ENCODE measurements around the gene UTP11. TPM values are rescaled to one million over a fixed set of nuclear protein-coding genes. Genes with fewer than 3 reads are reported as not detected.

UTP11 gene
- polyA plus RNA-seq, 1 donor from 2014 or later = 144 TPM

DNA sequence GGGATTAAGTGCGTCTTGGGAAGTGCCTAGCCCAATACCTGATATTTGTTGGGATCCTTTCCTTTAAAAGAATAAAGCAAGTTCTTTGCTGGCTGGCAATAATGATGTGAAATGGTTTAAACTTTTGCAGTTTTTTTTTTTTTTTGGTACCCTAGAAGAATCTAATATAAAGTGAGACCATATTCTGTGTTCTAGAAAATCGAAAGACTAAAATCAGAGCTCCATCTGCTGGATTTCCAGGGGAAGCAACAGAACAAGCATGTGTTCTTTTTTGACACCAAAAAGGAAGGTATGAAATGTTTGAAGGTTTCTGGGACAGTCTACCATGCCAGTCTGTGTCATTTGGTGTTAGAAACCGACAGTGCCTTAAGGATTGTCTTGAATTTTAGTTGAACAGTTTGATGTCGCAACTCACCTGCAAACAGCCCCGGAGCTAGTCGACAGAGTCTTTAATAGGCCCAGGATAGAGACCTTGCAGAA lies 6.4 kb downstream of the UTP11 start:
- H3K4me2 ChIP-seq (ENCODE audit: low read length) = no peak overlapping the region
- no peak overlapping the region for H3K27ac ChIP-seq (ENCODE audit: low read length)
- no peaks in the 10 kb centered on the region for H3K9me2 ChIP-seq (ENCODE audit: insufficient read depth, low read length)
- TF ChIP-seq EP300 (conservative IDR thresholded peaks at IDR 0.05; ENCODE audit: poor library complexity, severe bottlenecking) = no peak
- TF ChIP-seq SMC3 (conservative IDR thresholded peaks at IDR 0.05; ENCODE audit: poor library complexity) = peak; percentile 74
- TF ChIP-seq TAF1 (IDR thresholded peaks at IDR 0.05; ENCODE audit: low read depth) = no peak
- TF ChIP-seq EZH2 (IDR thresholded peaks at IDR 0.05; ENCODE audit: borderline replicate concordance, insufficient read depth, low read length, poor library complexity, severe bottlenecking) = no peak
- TF ChIP-seq, protein P1, sequence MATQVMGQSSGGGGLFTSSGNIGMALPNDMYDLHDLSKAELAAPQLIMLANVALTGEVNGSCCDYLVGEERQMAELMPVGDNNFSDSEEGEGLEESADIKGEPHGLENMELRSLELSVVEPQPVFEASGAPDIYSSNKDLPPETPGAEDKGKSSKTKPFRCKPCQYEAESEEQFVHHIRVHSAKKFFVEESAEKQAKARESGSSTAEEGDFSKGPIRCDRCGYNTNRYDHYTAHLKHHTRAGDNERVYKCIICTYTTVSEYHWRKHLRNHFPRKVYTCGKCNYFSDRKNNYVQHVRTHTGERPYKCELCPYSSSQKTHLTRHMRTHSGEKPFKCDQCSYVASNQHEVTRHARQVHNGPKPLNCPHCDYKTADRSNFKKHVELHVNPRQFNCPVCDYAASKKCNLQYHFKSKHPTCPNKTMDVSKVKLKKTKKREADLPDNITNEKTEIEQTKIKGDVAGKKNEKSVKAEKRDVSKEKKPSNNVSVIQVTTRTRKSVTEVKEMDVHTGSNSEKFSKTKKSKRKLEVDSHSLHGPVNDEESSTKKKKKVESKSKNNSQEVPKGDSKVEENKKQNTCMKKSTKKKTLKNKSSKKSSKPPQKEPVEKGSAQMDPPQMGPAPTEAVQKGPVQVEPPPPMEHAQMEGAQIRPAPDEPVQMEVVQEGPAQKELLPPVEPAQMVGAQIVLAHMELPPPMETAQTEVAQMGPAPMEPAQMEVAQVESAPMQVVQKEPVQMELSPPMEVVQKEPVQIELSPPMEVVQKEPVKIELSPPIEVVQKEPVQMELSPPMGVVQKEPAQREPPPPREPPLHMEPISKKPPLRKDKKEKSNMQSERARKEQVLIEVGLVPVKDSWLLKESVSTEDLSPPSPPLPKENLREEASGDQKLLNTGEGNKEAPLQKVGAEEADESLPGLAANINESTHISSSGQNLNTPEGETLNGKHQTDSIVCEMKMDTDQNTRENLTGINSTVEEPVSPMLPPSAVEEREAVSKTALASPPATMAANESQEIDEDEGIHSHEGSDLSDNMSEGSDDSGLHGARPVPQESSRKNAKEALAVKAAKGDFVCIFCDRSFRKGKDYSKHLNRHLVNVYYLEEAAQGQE (IDR thresholded peaks at IDR 0.05; ENCODE audit: borderline replicate concordance) = no peak
- TF ChIP-seq, protein P2, sequence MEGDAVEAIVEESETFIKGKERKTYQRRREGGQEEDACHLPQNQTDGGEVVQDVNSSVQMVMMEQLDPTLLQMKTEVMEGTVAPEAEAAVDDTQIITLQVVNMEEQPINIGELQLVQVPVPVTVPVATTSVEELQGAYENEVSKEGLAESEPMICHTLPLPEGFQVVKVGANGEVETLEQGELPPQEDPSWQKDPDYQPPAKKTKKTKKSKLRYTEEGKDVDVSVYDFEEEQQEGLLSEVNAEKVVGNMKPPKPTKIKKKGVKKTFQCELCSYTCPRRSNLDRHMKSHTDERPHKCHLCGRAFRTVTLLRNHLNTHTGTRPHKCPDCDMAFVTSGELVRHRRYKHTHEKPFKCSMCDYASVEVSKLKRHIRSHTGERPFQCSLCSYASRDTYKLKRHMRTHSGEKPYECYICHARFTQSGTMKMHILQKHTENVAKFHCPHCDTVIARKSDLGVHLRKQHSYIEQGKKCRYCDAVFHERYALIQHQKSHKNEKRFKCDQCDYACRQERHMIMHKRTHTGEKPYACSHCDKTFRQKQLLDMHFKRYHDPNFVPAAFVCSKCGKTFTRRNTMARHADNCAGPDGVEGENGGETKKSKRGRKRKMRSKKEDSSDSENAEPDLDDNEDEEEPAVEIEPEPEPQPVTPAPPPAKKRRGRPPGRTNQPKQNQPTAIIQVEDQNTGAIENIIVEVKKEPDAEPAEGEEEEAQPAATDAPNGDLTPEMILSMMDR (IDR thresholded peaks at IDR 0.05; ENCODE audit: poor library complexity, severe bottlenecking) = peak; percentile 74
- peak; percentile 16 for TF ChIP-seq MXI1 (conservative IDR thresholded peaks at IDR 0.05; ENCODE audit: poor library complexity, severe bottlenecking)
- no peak for TF ChIP-seq POLR2AphosphoS5 (IDR thresholded peaks at IDR 0.05)
- TF ChIP-seq RAD21 (conservative IDR thresholded peaks at IDR 0.05) = peak; percentile 67
- H3K4me3 ChIP-seq (ENCODE audit: low read length) = no peak overlapping the region
- H4K20me1 ChIP-seq (ENCODE audit: insufficient read depth) = no peaks in the 10 kb centered on the region
- H3K36me3 ChIP-seq (ENCODE audit: insufficient read depth, low read length) = peaks cover 4% of the 10 kb centered on the region
- H2AFZ ChIP-seq (ENCODE audit: low read depth, low read length) = no peak overlapping the region
- no peak overlapping the region for H3K9ac ChIP-seq (ENCODE audit: low read length)
- no peaks in the 10 kb centered on the region for H3K27me3 ChIP-seq (ENCODE audit: insufficient read depth, low read depth, low read length)
- no peaks in the 10 kb centered on the region for H3K9me3 ChIP-seq (ENCODE audit: low read length)
- no peaks in the 10 kb centered on the region for H3F3A ChIP-seq (ENCODE audit: insufficient read depth, low read length, poor library complexity, severe bottlenecking)
- H3K79me2 ChIP-seq (replicated peaks; ENCODE audit: insufficient read depth, low read length) = peaks cover 12% of the 10 kb centered on the region

DNA sequence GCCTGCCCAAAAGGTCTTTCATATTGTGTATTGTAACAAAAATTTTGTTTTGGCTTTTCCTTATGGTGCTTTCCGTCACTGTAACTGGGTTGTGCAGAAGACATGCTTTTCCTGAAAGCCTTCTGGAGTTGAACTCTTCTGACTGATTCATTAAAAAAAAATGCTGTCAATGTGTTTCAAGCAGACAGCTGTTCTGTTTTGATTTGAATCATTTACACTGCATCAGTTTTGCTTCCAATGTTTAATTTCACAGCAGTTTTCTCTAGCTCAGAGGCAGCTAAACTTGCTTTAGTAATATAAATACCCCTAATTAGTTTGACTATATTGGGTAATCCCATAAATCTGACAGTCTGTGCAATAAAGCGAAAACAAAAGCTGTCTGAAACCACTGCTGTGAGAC lies 7.9 kb downstream of the UTP11 start:
- no peak overlapping the region for H3K4me2 ChIP-seq (ENCODE audit: low read length)
- no peak overlapping the region for H3K4me3 ChIP-seq (ENCODE audit: low read length)
- H3K9ac ChIP-seq (ENCODE audit: low read length) = no peak overlapping the region
- TF ChIP-seq MXI1 (conservative IDR thresholded peaks at IDR 0.05; ENCODE audit: poor library complexity, severe bottlenecking) (no peak), RAD21 (conservative IDR thresholded peaks at IDR 0.05) (no peak), POLR2AphosphoS5 (IDR thresholded peaks at IDR 0.05) (no peak), EP300 (conservative IDR thresholded peaks at IDR 0.05; ENCODE audit: poor library complexity, severe bottlenecking) (no peak)
- no peaks in the 10 kb centered on the region for H3K27me3 ChIP-seq (ENCODE audit: insufficient read depth, low read depth, low read length)
- no peak overlapping the region for H3K27ac ChIP-seq (ENCODE audit: low read length)
- no peaks in the 10 kb centered on the region for H3F3A ChIP-seq (ENCODE audit: insufficient read depth, low read length, poor library complexity, severe bottlenecking)
- H4K20me1 ChIP-seq (ENCODE audit: insufficient read depth) = no peaks in the 10 kb centered on the region
- H3K9me3 ChIP-seq (ENCODE audit: low read length) = no peaks in the 10 kb centered on the region
- peaks cover 10% of the 10 kb centered on the region for H3K36me3 ChIP-seq (ENCODE audit: insufficient read depth, low read length)
- no peak overlapping the region for H2AFZ ChIP-seq (ENCODE audit: low read depth, low read length)
- no peaks in the 10 kb centered on the region for H3K9me2 ChIP-seq (ENCODE audit: insufficient read depth, low read length)
- peaks cover 7% of the 10 kb centered on the region for H3K79me2 ChIP-seq (replicated peaks; ENCODE audit: insufficient read depth, low read length)
